Activated CD4-positive, CD25-positive, alpha-beta regulatory T cell treated with anti-CD3 and anti-CD28 coated beads, Interleukin-2, amount 50 U/mL, for 16 hours (primary cell): ENCODE results near the gene SPTLC3.

Experiments used
- DNase-seq: peaks from one replicate; pipeline ENCODE4 v3.0.0-alpha.2; 2020; ENCODE audit warnings: low read depth, low spot score

The SPTLC3 gene

GRCh38 chr20:13139459-13140150 is 130.8 kb downstream of the SPTLC3 start:
- DNase-seq, result no peak

- DNase-seq, result no peak
Observed at GRCh38 chr20:13140201-13140600, 131.4 kb downstream of the SPTLC3 start.

DNA sequence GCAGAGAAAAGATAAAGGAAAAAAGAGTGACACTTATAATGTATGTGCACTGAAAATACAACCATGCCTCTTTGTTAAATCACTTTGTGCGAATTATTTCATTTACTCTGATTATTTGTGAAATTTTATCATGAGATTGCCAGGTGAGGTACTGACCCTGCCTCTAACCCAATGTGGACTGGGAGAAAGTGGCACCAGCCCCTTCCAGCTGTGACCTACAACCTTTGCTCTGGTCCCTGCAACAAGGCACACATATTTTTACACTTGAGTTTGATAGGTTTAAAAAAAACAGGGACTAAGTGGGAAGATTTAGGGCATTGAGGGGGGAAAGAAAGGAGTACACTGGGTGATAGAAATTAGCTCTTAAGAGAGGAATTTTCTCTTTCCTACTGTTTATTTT is 132.0 kb downstream of the SPTLC3 start:
- no peak for DNase-seq

DNA sequence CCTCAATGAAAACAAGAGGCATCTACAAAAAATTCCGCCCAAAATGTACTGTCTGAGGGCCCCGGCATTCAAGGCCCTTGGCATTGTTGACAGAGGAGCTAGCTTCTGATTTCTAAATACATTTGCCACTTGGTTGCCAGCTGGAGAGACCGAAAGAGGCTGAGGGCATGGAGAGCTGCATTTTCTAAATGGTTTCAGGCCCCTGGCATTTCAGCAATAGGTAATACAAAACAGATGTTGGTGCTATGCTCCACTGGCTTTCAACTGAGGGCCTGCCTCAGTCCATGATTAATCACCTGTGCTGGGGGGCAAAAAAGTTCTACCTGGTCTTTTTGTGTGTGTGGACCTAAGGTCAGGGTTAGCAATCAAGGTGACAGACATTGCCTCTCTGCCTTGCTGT is 132.8 kb downstream of the SPTLC3 start:
- DNase-seq, result no peak

- no peak for DNase-seq
Observed at GRCh38 chr20:13142143-13142542, 133.4 kb downstream of the SPTLC3 start.

DNA sequence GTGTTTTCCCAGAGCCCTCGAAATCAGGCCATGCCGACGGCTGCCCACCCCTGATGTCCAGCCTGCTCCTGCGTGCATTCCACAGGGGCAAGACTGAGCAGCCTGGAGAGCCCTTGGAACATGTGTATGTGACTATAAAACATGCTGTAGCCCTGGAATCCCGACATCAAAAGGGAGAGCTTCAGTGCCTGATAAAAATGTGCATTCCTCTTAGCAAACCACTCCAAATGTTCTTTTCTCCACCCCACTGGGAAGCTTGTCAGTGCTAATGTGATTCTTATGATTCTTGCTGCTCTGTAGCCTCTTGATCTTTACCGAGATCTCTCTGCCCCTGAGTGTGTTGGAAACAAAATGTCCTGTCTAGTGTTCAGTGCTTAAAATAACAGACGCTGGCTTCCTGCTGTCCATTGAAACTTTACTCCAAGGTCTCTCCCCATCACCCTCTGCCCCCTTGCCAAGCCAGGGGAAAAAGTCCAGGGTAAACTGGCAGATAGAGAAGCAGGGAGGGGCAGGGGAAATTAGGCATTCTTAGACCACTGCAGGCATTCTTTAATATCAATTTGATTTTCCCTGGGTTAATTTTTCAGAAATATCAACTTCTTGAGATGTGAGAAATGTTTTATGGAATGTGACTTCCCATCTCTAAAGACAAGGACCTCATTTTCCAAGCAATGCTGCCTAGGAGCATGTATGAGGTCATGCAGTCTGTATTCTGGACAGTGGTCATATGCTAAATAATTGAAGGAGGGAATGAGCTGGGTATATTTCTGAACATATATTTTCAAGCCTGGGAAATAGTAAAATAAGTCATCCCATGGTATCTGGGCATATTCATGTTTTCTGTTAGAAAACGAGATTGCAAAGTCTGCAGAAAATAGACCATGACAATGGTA is 138.5 kb downstream of the SPTLC3 start:
- no peak for DNase-seq

DNA sequence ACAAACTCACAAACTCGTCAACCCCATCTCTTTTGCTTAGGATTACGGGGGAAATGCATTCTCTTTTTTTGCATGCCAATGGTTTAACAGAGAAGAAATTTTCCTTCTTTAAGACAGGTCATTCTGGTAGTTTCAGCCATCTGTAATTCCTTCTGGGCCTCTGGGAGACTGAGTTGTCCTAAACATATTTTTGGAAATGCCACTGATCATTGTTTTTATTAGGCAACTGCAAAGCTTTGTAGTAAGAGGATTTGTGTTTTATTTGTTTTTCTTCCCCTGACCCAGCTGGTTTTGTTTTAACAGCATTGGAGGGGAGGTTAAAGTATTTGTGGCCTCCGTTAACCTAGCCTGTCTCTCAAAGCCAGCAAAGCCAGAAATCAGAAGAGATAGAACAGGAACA is 139.2 kb downstream of the SPTLC3 start:
- no peak for DNase-seq

GRCh38 chr20:13148402-13148801 is 139.6 kb downstream of the SPTLC3 start:
- DNase-seq, result no peak

GRCh38 chr20:13148961-13149360 is 140.2 kb downstream of the SPTLC3 start:
- DNase-seq, result no peak

DNA sequence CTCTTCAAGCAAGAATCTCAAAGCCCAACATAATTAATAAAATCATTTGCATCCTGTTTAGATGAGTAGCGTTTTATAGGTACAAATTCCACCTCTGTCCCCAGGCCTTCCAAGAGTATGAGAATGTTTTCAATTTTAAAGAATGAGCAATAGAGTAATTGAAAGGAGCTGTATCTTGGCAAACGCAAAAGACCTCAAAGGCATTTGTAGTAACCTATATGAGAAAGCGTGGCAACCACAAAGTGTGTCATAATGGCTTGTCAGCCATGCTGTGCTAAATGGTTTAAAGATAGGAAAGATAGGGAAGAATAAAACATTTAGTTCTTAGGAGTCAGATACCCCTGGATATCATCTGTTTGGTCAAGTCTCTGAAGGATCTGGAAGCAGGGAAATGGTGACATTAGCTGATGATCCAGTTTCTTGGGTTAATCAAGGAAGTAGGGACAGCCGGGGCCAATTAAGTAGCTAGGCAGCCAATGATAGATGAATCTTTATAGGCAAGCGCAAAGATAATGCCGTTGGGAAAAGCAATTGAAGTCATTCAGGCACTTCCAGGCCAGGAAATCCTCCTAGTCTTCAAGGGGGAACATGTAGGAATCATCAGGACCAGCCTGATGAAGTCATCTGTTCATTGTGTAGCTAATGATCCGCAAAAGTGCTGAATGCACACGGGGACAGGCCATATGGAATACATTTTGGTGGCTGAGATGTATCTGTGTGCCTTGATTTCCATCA is 140.8 kb downstream of the SPTLC3 start:
- DNase-seq, result no peak

- no peak for DNase-seq
Observed at GRCh38 chr20:13158369-13158768, 149.6 kb downstream of the SPTLC3 start.

- DNase-seq, result no peak
Observed at GRCh38 chr20:13159889-13160288, 151.1 kb downstream of the SPTLC3 start.

- DNase-seq, result no peak
Observed at GRCh38 chr20:13165203-13165602, 156.4 kb downstream of the SPTLC3 start.

GRCh38 chr20:13166011-13166410 is 157.2 kb downstream of the SPTLC3 start:
- no peak for DNase-seq

DNA sequence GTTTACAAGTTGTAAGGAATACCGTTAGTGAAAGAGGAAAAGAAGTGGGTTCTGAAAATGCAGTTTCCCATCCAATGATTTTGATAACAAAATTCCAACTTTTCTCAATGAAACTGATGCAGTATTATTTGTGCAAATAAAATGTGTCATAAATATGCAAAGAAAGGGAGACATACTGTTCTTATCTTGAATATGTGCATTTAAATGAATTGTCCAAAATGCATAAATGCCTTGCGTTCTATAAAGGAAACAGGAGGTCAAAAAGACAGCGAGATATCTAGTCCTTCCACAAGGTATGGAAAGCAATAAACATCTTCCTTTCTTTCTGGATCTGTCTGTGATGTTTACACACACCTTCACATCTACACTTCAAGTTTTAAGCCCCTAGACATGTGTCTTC is 157.7 kb downstream of the SPTLC3 start:
- no peak for DNase-seq

DNA sequence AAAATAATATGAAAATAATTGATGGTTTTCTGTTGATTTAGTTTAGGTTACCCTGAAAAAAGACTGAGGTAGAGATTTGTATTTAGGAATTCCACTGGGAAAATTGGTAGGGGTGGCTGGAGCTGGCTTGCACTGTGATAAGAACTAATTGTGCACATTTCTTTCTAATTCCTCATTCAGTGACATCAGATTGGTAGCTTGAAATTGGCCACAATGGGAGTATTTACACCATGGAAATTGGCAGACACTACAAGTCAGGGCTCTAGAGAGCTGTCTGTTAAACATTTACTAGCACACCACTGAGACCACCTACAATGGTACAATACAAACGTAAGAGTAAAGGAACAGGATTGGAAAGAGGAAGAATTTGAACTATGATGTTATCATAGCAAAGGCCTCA is 160.3 kb downstream of the SPTLC3 start:
- no peak for DNase-seq

DNA sequence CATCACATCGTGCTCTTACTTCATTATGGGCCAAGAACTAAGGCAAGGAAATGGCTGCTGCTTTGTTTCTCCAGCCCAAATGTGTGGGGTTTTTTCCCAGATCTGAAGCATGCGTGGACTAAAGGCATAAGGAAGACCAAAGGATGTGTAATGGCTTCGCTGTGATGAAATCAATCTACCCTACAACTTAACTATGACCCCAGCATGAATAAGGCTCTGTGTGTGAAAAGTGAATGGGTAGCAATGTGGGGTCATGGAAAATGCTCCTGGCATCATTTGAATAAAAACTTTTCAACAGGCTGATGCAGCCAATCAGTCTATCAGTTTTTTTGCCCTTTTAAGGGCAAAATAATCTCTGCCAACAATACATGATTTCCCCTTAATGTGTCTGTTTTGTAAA is 162.0 kb downstream of the SPTLC3 start:
- no peak for DNase-seq

DNA sequence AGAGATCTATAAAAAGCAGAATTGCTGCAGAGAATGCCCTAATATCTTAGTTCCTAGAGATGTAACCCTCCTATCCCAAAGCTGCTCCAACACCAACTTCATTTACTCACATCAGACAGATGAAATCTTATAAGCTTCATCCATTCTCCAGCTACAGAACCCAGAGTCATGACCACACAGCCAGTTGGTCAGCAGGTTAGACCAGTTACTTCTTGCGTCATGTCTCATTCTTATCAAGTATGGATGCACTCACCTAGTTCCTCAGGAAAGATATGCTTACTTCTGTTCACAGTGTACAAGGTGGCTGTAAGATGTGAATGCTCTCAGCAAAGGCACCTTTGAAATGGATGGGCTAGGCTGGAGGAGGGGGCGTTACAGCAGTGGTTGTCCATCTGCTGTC is 164.4 kb downstream of the SPTLC3 start:
- no peak for DNase-seq

- no peak for DNase-seq
Observed at GRCh38 chr20:13174402-13174801, 165.6 kb downstream of the SPTLC3 start.

GRCh38 chr20:13180986-13181889 is 172.5 kb downstream of the SPTLC3 start:
- no peak for DNase-seq

- no peak for DNase-seq
Observed at GRCh38 chr20:13183005-13183404, 174.2 kb downstream of the SPTLC3 start.
